ENCODE data around the gene NOS1AP.
"Not testable (repeated sequence)": the region's sequence is repeated elsewhere in the genome, so short reads cannot be mapped to it uniquely, and the experiment has no call there.

The NOS1AP gene

GRCh38 chr1:162191396-162192305 lies 122.2 kb downstream of the NOS1AP start:
- no peak for DNase-seq (ENCODE audit: low read depth in 3 of 3, low spot score in 1 of 3)

- DNase-seq (ENCODE audit: low read depth in 3 of 3, low spot score in 1 of 3), result no peak
Observed at GRCh38 chr1:162192306-162192678, 122.8 kb downstream of the NOS1AP start.

GRCh38 chr1:162192763-162193162 lies 123.3 kb downstream of the NOS1AP start:
- no peak for DNase-seq (ENCODE audit: low read depth in 3 of 3, low spot score in 1 of 3)

- no peak for DNase-seq (ENCODE audit: low read depth in 3 of 3, low spot score in 1 of 3)
Observed at GRCh38 chr1:162193221-162193620, 123.7 kb downstream of the NOS1AP start.

- DNase-seq (ENCODE audit: low read depth in 3 of 3, low spot score in 1 of 3), result no peak
Observed at GRCh38 chr1:162193815-162194214, 124.3 kb downstream of the NOS1AP start.

- DNase-seq (ENCODE audit: low read depth in 3 of 3, low spot score in 1 of 3), result no peak
Observed at GRCh38 chr1:162195567-162195966, 126.1 kb downstream of the NOS1AP start.

GRCh38 chr1:162196387-162196786 lies 126.9 kb downstream of the NOS1AP start:
- DNase-seq (ENCODE audit: low read depth in 3 of 3, low spot score in 1 of 3), result no peak

- no peak for DNase-seq (ENCODE audit: low read depth in 3 of 3, low spot score in 1 of 3)
Observed at GRCh38 chr1:162197041-162197531, 127.6 kb downstream of the NOS1AP start.

GRCh38 chr1:162197615-162198421 lies 128.3 kb downstream of the NOS1AP start:
- DNase-seq (ENCODE audit: low read depth in 3 of 3, low spot score in 1 of 3), result no peak

- no peak for DNase-seq (ENCODE audit: low read depth in 3 of 3, low spot score in 1 of 3)
Observed at GRCh38 chr1:162200096-162200847, 130.8 kb downstream of the NOS1AP start.

GRCh38 chr1:162201062-162201461 lies 131.6 kb downstream of the NOS1AP start:
- DNase-seq (ENCODE audit: low read depth in 3 of 3, low spot score in 1 of 3), result not testable (repeated sequence)

GRCh38 chr1:162204129-162204822 lies 134.8 kb downstream of the NOS1AP start:
- DNase-seq (ENCODE audit: low read depth in 3 of 3, low spot score in 1 of 3), result no peak

- DNase-seq (ENCODE audit: low read depth in 3 of 3, low spot score in 1 of 3), result no peak
Observed at GRCh38 chr1:162204823-162205155, 135.3 kb downstream of the NOS1AP start.

GRCh38 chr1:162206300-162206699 lies 136.8 kb downstream of the NOS1AP start:
- DNase-seq (ENCODE audit: low read depth in 3 of 3, low spot score in 1 of 3), result no peak

- no peak for DNase-seq (ENCODE audit: low read depth in 3 of 3, low spot score in 1 of 3)
Observed at GRCh38 chr1:162206749-162207635, 137.5 kb downstream of the NOS1AP start.

GRCh38 chr1:162207862-162208261 lies 138.4 kb downstream of the NOS1AP start:
- DNase-seq (ENCODE audit: low read depth in 3 of 3, low spot score in 1 of 3), result no peak

- DNase-seq (ENCODE audit: low read depth in 3 of 3, low spot score in 1 of 3), result no peak
Observed at GRCh38 chr1:162210196-162210595, 140.7 kb downstream of the NOS1AP start.

GRCh38 chr1:162212713-162213112 lies 143.2 kb downstream of the NOS1AP start:
- DNase-seq (ENCODE audit: low read depth in 3 of 3, low spot score in 1 of 3), result no peak

GRCh38 chr1:162213281-162213912 lies 143.9 kb downstream of the NOS1AP start:
- no peak for DNase-seq (ENCODE audit: low read depth in 3 of 3, low spot score in 1 of 3)

Measured in stimulated activated CD4-positive, alpha-beta T cell treated with anti-CD3 and anti-CD28 coated beads, TNF-alpha, amount 100 ng/mL, for 1 hour (primary cell).